Dedifferentiated amniotic fluid mesenchymal stem cell (primary cell): ENCODE measurements around the gene TBL1XR1.

Experiments used
- DNase-seq: peaks from one replicate; pipeline ENCODE4 v3.0.0-alpha.2; 2016; ENCODE audit errors: extremely low spot score

Gene TBL1XR1

GRCh38 chr3:177197041-177197726 lies at the start of gene TBL1XR1:
Gene TBL1XR1 (minus strand): TSS chr3:177197482. CDS start chr3:177064977, 132,505 bp downstream.
- peak; percentile 88 for DNase-seq

GRCh38 chr3:177245250-177245649 lies 48.0 kb upstream of the TBL1XR1 start:
- DNase-seq, result no peak

GRCh38 chr3:177244606-177245005 lies 47.3 kb upstream of the TBL1XR1 start:
- no peak for DNase-seq

GRCh38 chr3:177238686-177239216 lies 41.5 kb upstream of the TBL1XR1 start:
- DNase-seq, result no peak

- DNase-seq, result no peak
Observed at GRCh38 chr3:177237206-177237605, 39.9 kb upstream of the TBL1XR1 start.

- no peak for DNase-seq
Observed at GRCh38 chr3:177236704-177237103, 39.4 kb upstream of the TBL1XR1 start.

GRCh38 chr3:177234121-177234520 lies 36.8 kb upstream of the TBL1XR1 start:
- no peak for DNase-seq

GRCh38 chr3:177231242-177231641 lies 34.0 kb upstream of the TBL1XR1 start:
- no peak for DNase-seq

GRCh38 chr3:177230641-177231040 lies 33.4 kb upstream of the TBL1XR1 start:
- no peak for DNase-seq

GRCh38 chr3:177229791-177230190 lies 32.5 kb upstream of the TBL1XR1 start:
- DNase-seq, result no peak

- DNase-seq, result no peak
Observed at GRCh38 chr3:177228601-177229190, 31.4 kb upstream of the TBL1XR1 start.

- DNase-seq, result no peak
Observed at GRCh38 chr3:177224414-177224813, 27.1 kb upstream of the TBL1XR1 start.

GRCh38 chr3:177221744-177222143 lies 24.5 kb upstream of the TBL1XR1 start:
- DNase-seq, result no peak

GRCh38 chr3:177220136-177220974 lies 23.1 kb upstream of the TBL1XR1 start:
- no peak for DNase-seq

- DNase-seq, result no peak
Observed at GRCh38 chr3:177213801-177214535, 16.7 kb upstream of the TBL1XR1 start.

GRCh38 chr3:177212756-177213155 lies 15.5 kb upstream of the TBL1XR1 start:
- no peak for DNase-seq

- no peak for DNase-seq
Observed at GRCh38 chr3:177212278-177212610, 15.0 kb upstream of the TBL1XR1 start.

GRCh38 chr3:177211503-177212277 lies 14.4 kb upstream of the TBL1XR1 start:
- DNase-seq, result no peak

- no peak for DNase-seq
Observed at GRCh38 chr3:177210744-177211502, 13.6 kb upstream of the TBL1XR1 start.

- DNase-seq, result no peak
Observed at GRCh38 chr3:177209509-177209908, 12.2 kb upstream of the TBL1XR1 start.
